Stimulated activated naive B cell treated with anti-CD40 and anti-IgM and Interleukin-4, amounts not matched to agents 10 μg/mL and 1 μg/mL and 100 μg/mL, for 72 hours (primary cell): ENCODE results near the gene PTPRN2.
A peak's percentile ranks its signal among the peaks of the same experiment; 100 is the strongest.

Source experiments
- ATAC-seq, 2 donors: fragments of 150-1000 bp; cut with Tn5 transposase; replicated peaks; 2 replicates each; pipeline ENCODE4 v1.10.0; 2021; ENCODE audit warnings: moderate library complexity in 1 of 2
- DNase-seq: peaks from one replicate; pipeline ENCODE4 v3.0.0; 2021
- H3K27ac Mint-ChIP-seq: one replicate; pipeline ENCODE4 v1.8.0; 2022; ENCODE audit warnings: mild to moderate bottlenecking, mixed read lengths
- H3K27me3 Mint-ChIP-seq, 2 donors: one replicate each; pipeline ENCODE4 v1.8.0; 2022; ENCODE audit warnings: mixed read lengths in 2 of 2
- H3K36me3 Mint-ChIP-seq, 2 donors: one replicate each; pipeline ENCODE4 v1.8.0; 2022; ENCODE audit warnings: mixed read lengths in 2 of 2, mild to moderate bottlenecking in 1 of 2
- H3K4me1 Mint-ChIP-seq, 2 donors: one replicate each; pipeline ENCODE4 v1.8.0; 2022; ENCODE audit warnings: mixed read lengths in 2 of 2, mild to moderate bottlenecking in 1 of 2
- H3K4me3 Mint-ChIP-seq, 2 donors: one replicate each; pipeline ENCODE4 v1.8.0; 2022; ENCODE audit warnings: mild to moderate bottlenecking in 2 of 2, mixed read lengths in 2 of 2, moderate library complexity in 1 of 2
- H3K9me3 Mint-ChIP-seq, 2 donors: one replicate each; pipeline ENCODE4 v1.8.0; 2022; ENCODE audit warnings: mixed read lengths in 2 of 2, mild to moderate bottlenecking in 1 of 2

The PTPRN2 gene

DNA sequence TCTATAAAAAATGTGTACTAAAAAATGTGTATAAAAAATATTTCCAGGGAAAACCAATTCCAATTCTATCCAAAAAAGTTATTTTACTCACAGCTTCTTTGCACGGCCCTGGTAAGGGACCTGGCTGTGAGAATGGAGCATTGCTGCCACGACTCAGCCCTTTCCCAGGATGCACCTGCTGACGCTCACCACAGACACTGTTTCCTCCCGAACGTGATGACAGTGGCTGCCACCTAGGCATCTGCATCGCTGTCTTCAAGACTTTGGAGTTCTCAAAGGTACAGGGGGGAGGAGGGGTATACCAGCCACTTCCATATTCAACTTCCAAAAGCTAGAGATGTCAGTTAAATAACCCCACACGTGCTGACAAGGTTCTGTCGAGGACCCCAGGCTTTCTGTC, 23.9 kb upstream of the PTPRN2 start:
- peaks cover 0 to 1% of the 10 kb centered on the region in 2 donors for H3K9me3 Mint-ChIP-seq
- ATAC-seq = no peak
- no peaks in the 10 kb centered on the region for H3K27me3 Mint-ChIP-seq
- peaks cover 5 to 10% of the 10 kb centered on the region in 2 donors for H3K36me3 Mint-ChIP-seq
- H3K4me1 Mint-ChIP-seq = peaks cover 13 to 30% of the 10 kb centered on the region in 2 donors
- DNase-seq = no peak
- H3K4me3 Mint-ChIP-seq = no peak overlapping the region
- H3K27ac Mint-ChIP-seq = no peak overlapping the region

GRCh38 chr7:158609313-158609974, 21.8 kb upstream of the PTPRN2 start:
- ATAC-seq = no peak
- Mint-ChIP-seq H3K9me3 (peaks cover 0 to 1% of the 10 kb centered on the region in 2 donors), H3K4me1 (peaks cover 13 to 30% of the 10 kb centered on the region in 2 donors), H3K27ac (no peak overlapping the region), H3K36me3 (peaks cover 5 to 10% of the 10 kb centered on the region in 2 donors), H3K4me3 (no peak overlapping the region), H3K27me3 (no peaks in the 10 kb centered on the region)
- DNase-seq = no peak

- peaks cover 7 to 18% of the 10 kb centered on the region in 2 donors for H3K4me1 Mint-ChIP-seq
These were observed 19.9 kb upstream of the PTPRN2 start for GRCh38 chr7:158607563-158607962.

GRCh38 chr7:158606671-158607424, 19.2 kb upstream of the PTPRN2 start:
- H3K9me3 Mint-ChIP-seq = peaks cover 0 to 1% of the 10 kb centered on the region in 2 donors
- DNase-seq (no peak), ATAC-seq (no peak)
- peaks cover 5 to 10% of the 10 kb centered on the region in 2 donors for H3K36me3 Mint-ChIP-seq
- peaks cover 7 to 12% of the 10 kb centered on the region in 2 donors for H3K4me1 Mint-ChIP-seq
- H3K27me3 Mint-ChIP-seq = no peaks in the 10 kb centered on the region
- H3K27ac Mint-ChIP-seq = no peak overlapping the region
- H3K4me3 Mint-ChIP-seq = no peak overlapping the region

More at GRCh38 chr7:158607563-158607962, 19.9 kb upstream of the PTPRN2 start:
- ATAC-seq (no peak), DNase-seq (no peak)
- Mint-ChIP-seq H3K27ac (no peak overlapping the region), H3K27me3 (no peaks in the 10 kb centered on the region), H3K4me3 (no peak overlapping the region), H3K9me3 (peaks cover 0 to 1% of the 10 kb centered on the region in 2 donors), H3K36me3 (peaks cover 5 to 10% of the 10 kb centered on the region in 2 donors)

- no peak overlapping the region for H3K27ac Mint-ChIP-seq
- H3K9me3 Mint-ChIP-seq = no peaks in the 10 kb centered on the region
- no peak overlapping the region for H3K4me3 Mint-ChIP-seq
- ATAC-seq (no peak), DNase-seq (no peak)
- H3K27me3 Mint-ChIP-seq = no peaks in the 10 kb centered on the region
- peaks cover 5 to 6% of the 10 kb centered on the region in 2 donors for H3K36me3 Mint-ChIP-seq
- peaks cover 5 to 9% of the 10 kb centered on the region in 2 donors for H3K4me1 Mint-ChIP-seq
These were observed 18.5 kb upstream of the PTPRN2 start for GRCh38 chr7:158606129-158606528.

GRCh38 chr7:158603773-158604755, 16.4 kb upstream of the PTPRN2 start:
- Mint-ChIP-seq H3K4me3 (no peak overlapping the region), H3K27ac (no peak overlapping the region), H3K4me1 (peaks cover 0 to under 1% of the 10 kb centered on the region in 2 donors), H3K9me3 (no peaks in the 10 kb centered on the region), H3K27me3 (no peaks in the 10 kb centered on the region), H3K36me3 (peaks cover 0 to 3% of the 10 kb centered on the region in 2 donors)
- ATAC-seq (no peak), DNase-seq (no peak)

DNA sequence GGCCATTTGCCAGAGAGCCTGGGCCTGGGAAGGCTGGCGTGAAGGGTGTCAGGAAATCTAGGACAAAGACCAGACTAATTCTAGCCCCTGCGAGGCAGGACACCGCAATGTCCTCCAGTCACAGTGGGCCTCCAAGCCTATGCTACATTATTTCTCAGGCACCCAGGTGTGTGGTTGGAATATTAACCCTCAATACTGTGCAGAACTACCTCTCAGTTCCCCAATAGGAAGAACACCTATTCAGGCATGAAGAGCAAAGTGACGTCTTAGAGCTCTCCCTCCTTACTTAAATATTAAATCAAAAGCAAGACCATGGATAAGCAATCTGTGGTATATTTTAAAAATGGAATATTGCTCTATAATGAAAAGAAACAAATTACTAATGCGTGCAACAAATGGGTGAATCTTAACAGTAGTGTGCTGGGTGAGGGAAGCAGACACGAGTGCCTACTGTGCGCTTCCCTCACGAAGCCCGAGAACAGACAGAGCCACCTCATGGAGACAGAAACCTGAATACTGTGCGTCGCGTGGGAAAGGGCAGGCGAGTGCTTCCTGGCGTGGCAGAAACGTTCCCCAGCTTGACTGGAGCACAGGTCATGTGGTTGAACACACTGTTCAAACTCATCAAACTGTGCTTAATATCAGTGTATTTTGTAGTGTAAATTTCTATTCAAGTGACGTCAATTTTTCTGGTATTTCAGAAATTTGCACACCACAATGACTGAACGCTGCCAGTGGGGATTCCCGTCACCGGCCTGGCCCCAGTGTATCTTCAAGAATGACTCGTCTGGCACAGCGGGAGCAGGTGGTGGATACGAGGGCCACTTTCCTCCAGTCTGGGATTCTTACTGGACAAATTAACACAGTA, 15.5 kb upstream of the PTPRN2 start:
- Mint-ChIP-seq H3K27ac (no peak overlapping the region), H3K4me1 (no peaks in the 10 kb centered on the region), H3K36me3 (peaks cover 0 to 3% of the 10 kb centered on the region in 2 donors), H3K27me3 (no peaks in the 10 kb centered on the region), H3K9me3 (no peaks in the 10 kb centered on the region), H3K4me3 (no peak overlapping the region)
- DNase-seq (no peak), ATAC-seq (peak in 1 of 2 donors; percentile 51)

GRCh38 chr7:158602041-158602440, 14.4 kb upstream of the PTPRN2 start:
- Mint-ChIP-seq H3K27ac (no peak overlapping the region), H3K4me1 (no peaks in the 10 kb centered on the region)

GRCh38 chr7:158601090-158601489, 13.5 kb upstream of the PTPRN2 start:
- no peaks in the 10 kb centered on the region for H3K4me1 Mint-ChIP-seq
- no peak overlapping the region for H3K27ac Mint-ChIP-seq
- H3K27me3 Mint-ChIP-seq = no peaks in the 10 kb centered on the region
- no peak for DNase-seq
- no peaks in the 10 kb centered on the region for H3K9me3 Mint-ChIP-seq
- no peak for ATAC-seq
- no peaks in the 10 kb centered on the region for H3K36me3 Mint-ChIP-seq
- H3K4me3 Mint-ChIP-seq = no peak overlapping the region

More at GRCh38 chr7:158602041-158602440, 14.4 kb upstream of the PTPRN2 start:
- H3K36me3 Mint-ChIP-seq = peaks cover 0 to 3% of the 10 kb centered on the region in 2 donors
- ATAC-seq (no peak), DNase-seq (no peak)
- H3K9me3 Mint-ChIP-seq = no peaks in the 10 kb centered on the region
- no peaks in the 10 kb centered on the region for H3K27me3 Mint-ChIP-seq
- H3K4me3 Mint-ChIP-seq = no peak overlapping the region

GRCh38 chr7:158596745-158597144, 9.1 kb upstream of the PTPRN2 start:
- ATAC-seq = no peak
- DNase-seq = no peak
- no peaks in the 10 kb centered on the region for H3K36me3 Mint-ChIP-seq
- no peak overlapping the region for H3K4me3 Mint-ChIP-seq
- no peaks in the 10 kb centered on the region for H3K27me3 Mint-ChIP-seq
- H3K27ac Mint-ChIP-seq = no peak overlapping the region
- H3K9me3 Mint-ChIP-seq = peaks cover 0 to 2% of the 10 kb centered on the region in 2 donors
- H3K4me1 Mint-ChIP-seq = no peaks in the 10 kb centered on the region

DNA sequence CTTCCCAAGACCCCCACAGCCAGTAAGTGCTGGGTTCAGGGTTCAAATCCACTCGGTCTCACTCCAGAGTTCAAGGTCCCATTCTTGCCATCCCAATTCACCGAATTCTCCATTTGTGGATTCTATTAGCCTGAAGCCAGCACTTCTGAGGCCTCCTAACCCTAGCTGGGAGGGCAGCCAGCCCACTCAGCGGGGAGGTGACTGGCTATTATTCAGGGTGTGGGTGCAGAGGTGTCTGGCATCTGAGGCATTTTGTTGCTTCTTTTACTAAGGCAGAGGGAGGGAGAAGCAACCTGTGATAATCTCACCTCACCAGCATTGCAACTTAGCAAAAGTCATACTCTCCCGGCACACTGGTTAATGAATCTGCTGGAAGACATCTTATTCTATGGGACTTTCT, 8.7 kb upstream of the PTPRN2 start:
- H3K36me3 Mint-ChIP-seq = no peaks in the 10 kb centered on the region
- no peak for DNase-seq
- H3K4me3 Mint-ChIP-seq = no peak overlapping the region
- peaks cover 0 to 2% of the 10 kb centered on the region in 2 donors for H3K9me3 Mint-ChIP-seq
- ATAC-seq = no peak
- no peak overlapping the region for H3K27ac Mint-ChIP-seq
- H3K27me3 Mint-ChIP-seq = no peaks in the 10 kb centered on the region
- H3K4me1 Mint-ChIP-seq = no peaks in the 10 kb centered on the region

DNA sequence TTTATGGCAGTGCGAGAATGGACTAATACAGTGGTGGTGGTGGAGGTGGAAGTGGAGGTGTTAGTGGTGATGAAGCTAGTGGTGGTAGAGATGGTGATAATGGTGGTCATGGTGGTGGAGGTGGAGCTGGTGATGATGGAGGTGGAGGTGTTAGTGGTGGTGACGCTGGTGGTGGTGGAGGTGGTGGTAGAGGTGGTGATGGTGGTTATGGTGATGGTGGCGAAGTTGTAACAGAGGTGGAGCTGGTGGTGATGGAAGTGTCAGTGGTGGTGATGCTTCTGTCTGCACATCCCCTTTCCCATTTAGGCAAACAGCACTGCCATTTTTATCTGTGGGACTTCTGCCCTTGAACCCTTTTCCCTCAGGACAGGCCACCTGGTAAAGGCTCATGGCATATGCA, 7.4 kb upstream of the PTPRN2 start:
- Mint-ChIP-seq H3K4me1 (no peaks in the 10 kb centered on the region), H3K4me3 (no peak overlapping the region), H3K9me3 (peaks cover 0 to 2% of the 10 kb centered on the region in 2 donors), H3K27ac (no peak overlapping the region), H3K27me3 (peaks cover 2 to 3% of the 10 kb centered on the region in 2 donors), H3K36me3 (no peaks in the 10 kb centered on the region)
- no peak for DNase-seq
- ATAC-seq = peak; percentile 29 to 38

GRCh38 chr7:158592541-158592940, 4.9 kb upstream of the PTPRN2 start:
- no peak overlapping the region for H3K27ac Mint-ChIP-seq
- DNase-seq (no peak), ATAC-seq (no peak)
- H3K4me3 Mint-ChIP-seq = no peak overlapping the region
- peaks cover 2 to 5% of the 10 kb centered on the region in 2 donors for H3K9me3 Mint-ChIP-seq
- peaks cover 3 to 7% of the 10 kb centered on the region in 2 donors for H3K4me1 Mint-ChIP-seq
- H3K27me3 Mint-ChIP-seq = peaks cover 19 to 21% of the 10 kb centered on the region in 2 donors
- H3K36me3 Mint-ChIP-seq = no peaks in the 10 kb centered on the region
